Measurements from ENCODE around the gene ERICH4.

The ERICH4 gene

GRCh38 chr19:41424335-41425173, 18.4 kb upstream of the ERICH4 start:
- H3K27me3 Mint-ChIP-seq (ENCODE audit: low read depth, poor library complexity): no peaks in the 10 kb centered on the region
- H3K36me3 Mint-ChIP-seq (ENCODE audit: low read depth): peaks cover 18% of the 10 kb centered on the region
- peaks cover 35% of the 10 kb centered on the region for H3K4me1 Mint-ChIP-seq
- H3K27ac Mint-ChIP-seq: no peak overlapping the region
- no peaks in the 10 kb centered on the region for H3K9me3 Mint-ChIP-seq
- DNase-seq: no peak
- H3K4me3 Mint-ChIP-seq: no peak overlapping the region
- no peak for TF ChIP-seq CTCF (IDR thresholded peaks at IDR 0.05)

- no peaks in the 10 kb centered on the region for H3K9me3 Mint-ChIP-seq
- H3K27ac Mint-ChIP-seq: no peak overlapping the region
- H3K4me1 Mint-ChIP-seq: peaks cover 35% of the 10 kb centered on the region
- peaks cover 12% of the 10 kb centered on the region for H3K36me3 Mint-ChIP-seq (ENCODE audit: low read depth)
- H3K4me3 Mint-ChIP-seq: peak overlapping the region; percentile 45
- TF ChIP-seq CTCF (IDR thresholded peaks at IDR 0.05): no peak
- no peak for DNase-seq
- H3K27me3 Mint-ChIP-seq (ENCODE audit: low read depth, poor library complexity): no peaks in the 10 kb centered on the region
Measured at GRCh38 chr19:41425174-41426115, 17.5 kb upstream of the ERICH4 start.

- H3K27ac Mint-ChIP-seq: peak overlapping the region; percentile 68
- peak overlapping the region; percentile 85 for H3K4me3 Mint-ChIP-seq
- no peaks in the 10 kb centered on the region for H3K9me3 Mint-ChIP-seq
- H3K36me3 Mint-ChIP-seq (ENCODE audit: low read depth): peaks cover 13% of the 10 kb centered on the region
- H3K4me1 Mint-ChIP-seq: peaks cover 41% of the 10 kb centered on the region
- H3K27me3 Mint-ChIP-seq (ENCODE audit: low read depth, poor library complexity): no peaks in the 10 kb centered on the region
- DNase-seq: no peak
- no peak for TF ChIP-seq CTCF (IDR thresholded peaks at IDR 0.05)
Measured at GRCh38 chr19:41426116-41426841, 16.7 kb upstream of the ERICH4 start.

GRCh38 chr19:41426952-41427646, 15.9 kb upstream of the ERICH4 start, which contains the start of gene B3GNT8:
Gene B3GNT8, minus strand, starts transcription at chr19:41427374. Its CDS starts 596 bp downstream, at chr19:41426778.
- DNase-seq: peak; percentile 86
- Mint-ChIP-seq H3K4me3 (peak within 1 kb of the TSS; percentile 85), H3K27me3 (ENCODE audit: low read depth, poor library complexity) (no peaks in the 10 kb centered on the region), H3K27ac (peak within 1 kb of the TSS; percentile 80), H3K9me3 (no peaks in the 10 kb centered on the region), H3K4me1 (peaks cover 49% of the 10 kb centered on the region), H3K36me3 (ENCODE audit: low read depth) (peaks cover 7% of the 10 kb centered on the region)
- TF ChIP-seq CTCF (IDR thresholded peaks at IDR 0.05): no peak

Data from nephron progenitor cell (in vitro differentiated cells).